A673 (cell line): Measurements from ENCODE around the gene CD248. TPM values are rescaled to one million over a fixed set of nuclear protein-coding genes. Genes with fewer than 3 reads are reported as not detected.

Experiments used
- BruUV-seq: library from RNA; stranded (reverse); fragments of 400-500 nt; replicated peaks from 2 replicates; lab custom pipeline; 2021; lab: Mats Ljungman, UMichigan
- CTCF ChIA-PET: fragments of 300-600 bp; sonication (Branson Sonifier 250); formaldehyde crosslinking; loops from one replicate; lab custom pipeline; 2022; ENCODE audit warnings: antibody characterized with exemption; lab: Charles Lee
- POLR2A ChIA-PET: fragments of 300-600 bp; sonication (Branson Sonifier 250); formaldehyde crosslinking; loops from one replicate; lab custom pipeline; 2022; ENCODE audit warnings: antibody characterized with exemption; ENCODE audit not compliant: low non-redundant PET; lab: Charles Lee
- DNase-seq: peaks from one replicate; pipeline ENCODE4 v3.0.0-alpha.2; 2015; ENCODE audit warnings: low spot score
- H3K27ac ChIP-seq: fragments of 200-600 bp; sonication (generic); 2 replicates; pipeline ENCODE4 v1.5.1; 2016; ENCODE audit warnings: mixed run types, low read depth, mild to moderate bottlenecking, mixed read lengths, antibody characterized with exemption, low read length; ENCODE audit not compliant: poor library complexity, severe bottlenecking
- H3K27me3 ChIP-seq: fragments of 200-600 bp; sonication (generic); replicated peaks from 2 replicates; pipeline ENCODE4 v1.6.1; 2017; ENCODE audit warnings: mixed run types, low read depth, mild to moderate bottlenecking, mixed read lengths, antibody characterized with exemption, low read length; ENCODE audit not compliant: insufficient read depth, poor library complexity
- H3K36me3 ChIP-seq: fragments of 200-600 bp; sonication (generic); 2 replicates; pipeline ENCODE4 v1.6.1; 2016; ENCODE audit warnings: mixed run types, mild to moderate bottlenecking, mixed read lengths, antibody characterized with exemption, low read length; ENCODE audit not compliant: insufficient read depth, poor library complexity, severe bottlenecking
- H3K4me1 ChIP-seq: fragments of 200-600 bp; sonication (generic); 2 replicates; pipeline ENCODE4 v1.6.1; 2017; ENCODE audit warnings: mixed run types, mild to moderate bottlenecking, mixed read lengths, antibody characterized with exemption, low read length; ENCODE audit not compliant: insufficient read depth, poor library complexity, severe bottlenecking
- H3K4me3 ChIP-seq: fragments of 200-600 bp; sonication (generic); 2 replicates; pipeline ENCODE4 v1.5.1; 2016; ENCODE audit warnings: low read depth, mixed run types, mild to moderate bottlenecking, mixed read lengths, low read length; ENCODE audit not compliant: poor library complexity, severe bottlenecking
- H3K9me3 ChIP-seq: fragments of 200-600 bp; sonication (generic); 2 replicates; pipeline ENCODE4 v1.6.1; 2016; ENCODE audit warnings: mixed run types, low read depth, mild to moderate bottlenecking, mixed read lengths, antibody characterized with exemption, low read length; ENCODE audit not compliant: poor library complexity, severe bottlenecking
- EZH2 ChIP-seq: fragments of 200-600 bp; sonication (generic); IDR thresholded peaks from 2 replicates; pipeline ENCODE4 v1.6.1; 2017; ENCODE audit warnings: borderline replicate concordance, low read depth, mild to moderate bottlenecking, mixed read lengths, antibody characterized with exemption, low read length; ENCODE audit not compliant: poor library complexity, severe bottlenecking
- intact Hi-C: fragments of 100-400 bp; cut with micrococcal nuclease; formaldehyde crosslinking; loops from one replicate; pipeline ENCODE4 v1.10.0; 2022; ENCODE audit not compliant: unreplicated experiment
- total RNA-seq: library from RNA; stranded (reverse); gene quantifications from 2 replicates; pipeline ENCODE4 v1.2.3, GENCODE V29; 2021
- TF ChIP-seq, protein P1 (sequence below): fragments of 300-800, 200-600 bp; sonication (generic); conservative IDR thresholded peaks from 2 replicates; pipeline ENCODE4 v1.5.1; 2017; ENCODE audit warnings: low read depth, mild to moderate bottlenecking, antibody characterized with exemption, low read length, moderate library complexity, mixed read lengths

The CD248 gene
- total RNA-seq, 1 experiment from 2014 or later, result 97.8 TPM

GRCh38 chr11:66334605-66335442 lies 18.0 kb upstream of the CD248 start:
- ChIA-PET POLR2A (no interaction called here), CTCF (interaction anchor here (1.0 kb wide), 1 partner anchor 23 kb away, joined by 3 read pairs; no protein-coding TSS in a partner anchor)
- DNase-seq, result no peak
- intact Hi-C loops, result no loop called here
- Histone ChIP-seq H3K9me3 (no peaks in the 10 kb centered on the region), H3K36me3 (peaks cover 7% of the 10 kb centered on the region), H3K27me3 (no peaks in the 10 kb centered on the region), H3K4me3 (no peak overlapping the region), H3K27ac (peak overlapping the region; percentile 61), H3K4me1 (peaks cover 25% of the 10 kb centered on the region)
- no TSS peak for BruUV-seq
- TF ChIP-seq EZH2, result no peak
- TF ChIP-seq, protein P1, sequence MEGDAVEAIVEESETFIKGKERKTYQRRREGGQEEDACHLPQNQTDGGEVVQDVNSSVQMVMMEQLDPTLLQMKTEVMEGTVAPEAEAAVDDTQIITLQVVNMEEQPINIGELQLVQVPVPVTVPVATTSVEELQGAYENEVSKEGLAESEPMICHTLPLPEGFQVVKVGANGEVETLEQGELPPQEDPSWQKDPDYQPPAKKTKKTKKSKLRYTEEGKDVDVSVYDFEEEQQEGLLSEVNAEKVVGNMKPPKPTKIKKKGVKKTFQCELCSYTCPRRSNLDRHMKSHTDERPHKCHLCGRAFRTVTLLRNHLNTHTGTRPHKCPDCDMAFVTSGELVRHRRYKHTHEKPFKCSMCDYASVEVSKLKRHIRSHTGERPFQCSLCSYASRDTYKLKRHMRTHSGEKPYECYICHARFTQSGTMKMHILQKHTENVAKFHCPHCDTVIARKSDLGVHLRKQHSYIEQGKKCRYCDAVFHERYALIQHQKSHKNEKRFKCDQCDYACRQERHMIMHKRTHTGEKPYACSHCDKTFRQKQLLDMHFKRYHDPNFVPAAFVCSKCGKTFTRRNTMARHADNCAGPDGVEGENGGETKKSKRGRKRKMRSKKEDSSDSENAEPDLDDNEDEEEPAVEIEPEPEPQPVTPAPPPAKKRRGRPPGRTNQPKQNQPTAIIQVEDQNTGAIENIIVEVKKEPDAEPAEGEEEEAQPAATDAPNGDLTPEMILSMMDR, result no peak

DNA sequence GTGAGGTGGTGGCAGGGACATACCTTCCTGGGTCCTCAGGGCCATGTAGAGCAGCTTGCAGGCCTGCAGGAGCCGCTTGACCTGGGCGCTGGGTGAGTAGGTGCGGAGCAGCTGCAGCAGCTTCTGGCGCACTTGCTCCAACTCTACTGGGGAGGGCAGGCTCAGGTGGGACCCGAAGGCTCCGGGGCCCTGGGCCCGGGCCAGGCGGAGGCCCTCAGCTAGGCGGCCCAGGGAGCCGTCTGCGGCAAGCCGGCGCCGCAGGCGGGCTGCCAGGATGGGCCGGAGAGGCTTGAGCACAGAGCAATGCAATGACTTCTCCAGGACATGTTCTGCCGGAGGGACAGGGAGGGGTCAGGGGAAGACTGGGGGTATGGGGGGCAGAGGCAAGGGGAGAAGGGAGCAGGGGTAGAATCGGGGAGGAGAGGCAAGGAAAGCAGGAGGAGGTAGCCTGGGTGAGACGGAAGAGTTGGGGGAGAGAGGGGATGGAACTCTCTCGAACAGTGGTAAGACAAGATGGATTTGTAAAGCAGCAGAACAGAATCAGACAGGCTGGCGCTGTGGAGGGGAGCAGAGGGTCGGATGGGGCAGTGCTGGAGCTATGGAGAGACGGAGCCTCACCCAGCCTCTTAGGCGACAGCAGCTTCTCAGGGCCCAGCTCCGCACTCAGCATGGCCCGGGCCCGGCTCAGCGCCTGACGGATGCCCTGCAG lies 17.2 kb upstream of the CD248 start:
- CTCF ChIA-PET, result no interaction called here
- no peak overlapping the region for H3K4me3 ChIP-seq
- H3K36me3 ChIP-seq, result peaks cover 7% of the 10 kb centered on the region
- H3K27me3 ChIP-seq, result no peaks in the 10 kb centered on the region
- no peak for TF ChIP-seq EZH2
- TF ChIP-seq, protein P1, result no peak
- POLR2A ChIA-PET, result no interaction called here
- H3K27ac ChIP-seq, result peak overlapping the region; percentile 25
- H3K9me3 ChIP-seq, result no peaks in the 10 kb centered on the region
- no peak for DNase-seq
- H3K4me1 ChIP-seq, result peaks cover 25% of the 10 kb centered on the region
- intact Hi-C loops, result no loop called here
- BruUV-seq, result no TSS peak

GRCh38 chr11:66333220-66333877 lies 16.5 kb upstream of the CD248 start:
- ChIA-PET POLR2A (no interaction called here), CTCF (no interaction called here)
- peak overlapping the region; percentile 25 for H3K27ac ChIP-seq
- H3K36me3 ChIP-seq, result peaks cover 7% of the 10 kb centered on the region
- H3K4me1 ChIP-seq, result peaks cover 29% of the 10 kb centered on the region
- no peak overlapping the region for H3K4me3 ChIP-seq
- BruUV-seq, result no TSS peak
- no peaks in the 10 kb centered on the region for H3K9me3 ChIP-seq
- intact Hi-C loops, result no loop called here
- H3K27me3 ChIP-seq, result no peaks in the 10 kb centered on the region
- no peak for DNase-seq
- no peak for TF ChIP-seq EZH2
- TF ChIP-seq, protein P1, result no peak
